Neural progenitor cell (in vitro differentiated cells): Measurements from ENCODE around the gene SND1. TPM values are rescaled to one million over a fixed set of nuclear protein-coding genes. Genes with fewer than 3 reads are reported as not detected.

Source experiments
- DNase-seq: peaks from one replicate; pipeline ENCODE4 v3.0.0-alpha.2; 2016; ENCODE audit warnings: low spot score
- H2AFZ ChIP-seq: fragments of 200-600 bp; sonication (generic); replicated peaks from 2 replicates; pipeline ENCODE4 v1.6.1; 2016; ENCODE audit warnings: antibody characterized with exemption
- H3F3A ChIP-seq: fragments of 200-600 bp; sonication (generic); 2 replicates; pipeline ENCODE4 v1.6.1; 2016; ENCODE audit warnings: antibody characterized with exemption, low read depth
- H3K27ac ChIP-seq: fragments of 200-600 bp; sonication (generic); 2 replicates; pipeline ENCODE4 v1.5.1; 2016; ENCODE audit warnings: mild to moderate bottlenecking
- H3K27me3 ChIP-seq: fragments of 200-600 bp; sonication (generic); 2 replicates; pipeline ENCODE4 v1.6.1; 2016; ENCODE audit warnings: mild to moderate bottlenecking, moderate library complexity
- H3K36me3 ChIP-seq: fragments of 200-600 bp; sonication (generic); 2 replicates; pipeline ENCODE4 v1.5.1; 2016
- H3K4me1 ChIP-seq: fragments of 200-600 bp; sonication (generic); 2 replicates; pipeline ENCODE4 v1.6.1; 2016; ENCODE audit warnings: mixed run types
- H3K4me2 ChIP-seq: fragments of 200-600 bp; sonication (generic); 2 replicates; pipeline ENCODE4 v1.6.1; 2016
- H3K4me3 ChIP-seq: fragments of 200-600 bp; sonication (generic); 2 replicates; pipeline ENCODE4 v1.5.1; 2016
- H3K79me2 ChIP-seq: fragments of 200-600 bp; sonication (generic); 2 replicates; pipeline ENCODE4 v1.6.1; 2016; ENCODE audit warnings: low read depth
- H3K9ac ChIP-seq: fragments of 200-600 bp; sonication (generic); 2 replicates; pipeline ENCODE4 v1.6.1; 2016
- H3K9me3 ChIP-seq: fragments of 200-600 bp; sonication (generic); 2 replicates; pipeline ENCODE4 v1.5.1; 2016; ENCODE audit warnings: low read depth
- H4K20me1 ChIP-seq: fragments of 200-600 bp; sonication (generic); 2 replicates; pipeline ENCODE4 v1.6.1; 2016; ENCODE audit warnings: low read depth
- H3K27ac Mint-ChIP-seq: 3 replicates; pipeline ENCODE4 v1.8.0; 2021; ENCODE audit warnings: mixed read lengths
- H3K27me3 Mint-ChIP-seq: 2 replicates; pipeline ENCODE4 v1.8.0; 2022; ENCODE audit warnings: low read depth, mild to moderate bottlenecking, inconsistent platforms, moderate library complexity, mixed read lengths; ENCODE audit not compliant: insufficient read depth
- H3K36me3 Mint-ChIP-seq: 3 replicates; pipeline ENCODE4 v1.8.0; 2021; ENCODE audit warnings: mixed read lengths
- H3K4me1 Mint-ChIP-seq: 3 replicates; pipeline ENCODE4 v1.8.0; 2021; ENCODE audit warnings: mixed read lengths
- H3K4me3 Mint-ChIP-seq: 3 replicates; pipeline ENCODE4 v1.8.0; 2021; ENCODE audit warnings: mild to moderate bottlenecking, moderate library complexity, mixed read lengths
- H3K9me3 Mint-ChIP-seq: 3 replicates; pipeline ENCODE4 v1.8.0; 2020; ENCODE audit warnings: mixed read lengths
- EZH2 ChIP-seq: fragments of 200-600 bp; sonication (generic); IDR thresholded peaks from 2 replicates; pipeline ENCODE4 v1.6.1; 2017; ENCODE audit warnings: antibody characterized with exemption, mild to moderate bottlenecking, moderate library complexity
- EZH2phosphoT487 ChIP-seq: fragments of 200-600 bp; sonication (generic); IDR thresholded peaks from 2 replicates; pipeline ENCODE4 v1.6.1; 2017; ENCODE audit warnings: antibody characterized with exemption
- microRNA counts: library from miRNA; unstranded; fragments of <30 nt; microRNA quantifications from one replicate; lab custom pipeline; 2016
- microRNA-seq: library from miRNA; unstranded; fragments of <30 nt; microRNA quantifications from one replicate; pipeline ENCODE4, GENCODE V29; 2016
- small RNA-seq: library from RNA; depleted of rRNA; stranded (forward); fragments of <200 nt; gene quantifications from one replicate; pipeline ENCODE3, GENCODE V24; 2015
- total RNA-seq: library from RNA; depleted of rRNA; stranded (reverse); fragments of >200 nt; gene quantifications from 2 replicates; pipeline ENCODE4 v1.2.3, GENCODE V29; 2015; ENCODE audit warnings: low replicate concordance
- TF ChIP-seq, protein P1 (sequence below): fragments of 200-600 bp; sonication (generic); IDR thresholded peaks from 2 replicates; pipeline ENCODE4 v1.5.1; 2017; ENCODE audit warnings: antibody characterized with exemption, mild to moderate bottlenecking

SND1 gene
- total RNA-seq, 1 donor from 2014 or later = 154 TPM

DNA sequence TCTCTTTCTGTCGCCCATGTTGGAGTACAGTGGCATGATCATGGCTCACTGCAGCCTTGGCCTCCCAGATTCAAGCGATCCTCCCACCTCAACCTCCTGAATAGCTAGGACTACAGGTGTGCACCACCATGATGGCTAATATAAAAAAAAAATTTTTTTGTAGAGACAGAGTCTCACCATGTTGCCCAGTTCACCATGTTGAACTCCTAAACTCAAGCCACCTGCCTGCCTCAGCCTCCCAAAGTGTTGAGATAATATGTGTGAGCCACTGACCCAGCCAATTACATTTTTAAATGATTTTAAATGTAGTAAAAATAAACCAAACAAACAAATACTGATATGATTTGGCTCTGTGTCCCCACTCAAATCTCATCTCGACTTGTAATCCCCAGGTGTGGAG is 487.4 kb downstream of the SND1 start:
- H3K4me3 Mint-ChIP-seq = no peak overlapping the region
- Histone ChIP-seq H3F3A (peaks cover 15% of the 10 kb centered on the region), H3K79me2 (no peaks in the 10 kb centered on the region), H3K27me3 (peaks cover 77% of the 10 kb centered on the region), H3K4me1 (peaks cover 3% of the 10 kb centered on the region), H3K27ac (no peak overlapping the region), H3K4me2 (no peak overlapping the region), H3K4me3 (no peak overlapping the region), H4K20me1 (no peaks in the 10 kb centered on the region), H3K9me3 (peaks cover 7% of the 10 kb centered on the region), H3K9ac (no peak overlapping the region), H3K36me3 (no peaks in the 10 kb centered on the region), H2AFZ (no peak overlapping the region)
- peaks cover 3% of the 10 kb centered on the region for H3K36me3 Mint-ChIP-seq
- no peak overlapping the region for H3K27ac Mint-ChIP-seq
- peaks cover 8% of the 10 kb centered on the region for H3K4me1 Mint-ChIP-seq
- TF ChIP-seq, protein P1, sequence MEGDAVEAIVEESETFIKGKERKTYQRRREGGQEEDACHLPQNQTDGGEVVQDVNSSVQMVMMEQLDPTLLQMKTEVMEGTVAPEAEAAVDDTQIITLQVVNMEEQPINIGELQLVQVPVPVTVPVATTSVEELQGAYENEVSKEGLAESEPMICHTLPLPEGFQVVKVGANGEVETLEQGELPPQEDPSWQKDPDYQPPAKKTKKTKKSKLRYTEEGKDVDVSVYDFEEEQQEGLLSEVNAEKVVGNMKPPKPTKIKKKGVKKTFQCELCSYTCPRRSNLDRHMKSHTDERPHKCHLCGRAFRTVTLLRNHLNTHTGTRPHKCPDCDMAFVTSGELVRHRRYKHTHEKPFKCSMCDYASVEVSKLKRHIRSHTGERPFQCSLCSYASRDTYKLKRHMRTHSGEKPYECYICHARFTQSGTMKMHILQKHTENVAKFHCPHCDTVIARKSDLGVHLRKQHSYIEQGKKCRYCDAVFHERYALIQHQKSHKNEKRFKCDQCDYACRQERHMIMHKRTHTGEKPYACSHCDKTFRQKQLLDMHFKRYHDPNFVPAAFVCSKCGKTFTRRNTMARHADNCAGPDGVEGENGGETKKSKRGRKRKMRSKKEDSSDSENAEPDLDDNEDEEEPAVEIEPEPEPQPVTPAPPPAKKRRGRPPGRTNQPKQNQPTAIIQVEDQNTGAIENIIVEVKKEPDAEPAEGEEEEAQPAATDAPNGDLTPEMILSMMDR = no peak
- TF ChIP-seq EZH2phosphoT487 = no peak
- TF ChIP-seq EZH2 = no peak
- DNase-seq = no peak
- peaks cover 9% of the 10 kb centered on the region for H3K9me3 Mint-ChIP-seq
- H3K27me3 Mint-ChIP-seq = peaks cover 13% of the 10 kb centered on the region

GRCh38 chr7:128141683-128142195 is 489.7 kb downstream of the SND1 start:
- peaks cover 5% of the 10 kb centered on the region for H3K27me3 Mint-ChIP-seq
- no peak overlapping the region for H3K27ac Mint-ChIP-seq
- DNase-seq = no peak

More at GRCh38 chr7:128141683-128142195, 489.7 kb downstream of the SND1 start:
- no peaks in the 10 kb centered on the region for H3K4me1 Mint-ChIP-seq
- peaks cover 9% of the 10 kb centered on the region for H3F3A ChIP-seq
- no peak overlapping the region for H3K4me2 ChIP-seq
- H2AFZ ChIP-seq = no peak overlapping the region
- H3K9me3 ChIP-seq = peaks cover 7% of the 10 kb centered on the region
- H3K36me3 ChIP-seq = no peaks in the 10 kb centered on the region
- peaks cover 57% of the 10 kb centered on the region for H3K27me3 ChIP-seq
- no peaks in the 10 kb centered on the region for H4K20me1 ChIP-seq
- TF ChIP-seq, protein P1 = no peak
- TF ChIP-seq EZH2 (no peak), EZH2phosphoT487 (no peak)
- no peak overlapping the region for H3K4me3 ChIP-seq
- no peak overlapping the region for H3K27ac ChIP-seq
- no peak overlapping the region for H3K4me3 Mint-ChIP-seq
- H3K9me3 Mint-ChIP-seq = peaks cover 6% of the 10 kb centered on the region
- no peaks in the 10 kb centered on the region for H3K79me2 ChIP-seq
- no peaks in the 10 kb centered on the region for H3K4me1 ChIP-seq
- no peak overlapping the region for H3K9ac ChIP-seq
- H3K36me3 Mint-ChIP-seq = no peaks in the 10 kb centered on the region

MicroRNAs encoded within 50 kb of the gene (microRNA counts, 767-probe panel; counts per million panel counts)
- microRNA hsa-miR-593-3p (lab: Ali Mortazavi, UCI) = 460 counts per million, percentile 90 among the panel's probes with 10 or more counts

Small RNAs within 50 kb of the gene (microRNA-seq; reads per million reads assigned to microRNA genes)
- not detected for gene MIR593

Small RNAs within 50 kb of the gene (small RNA-seq; reads per million reads assigned to genes)
- not detected for gene MIR593

Other genes with a start within 250 kb of the SND1 start
- 7.1 and 13.5 TPM in 2 replicates for gene GCC1, start 66.6 kb upstream of the SND1 start, total RNA-seq
- gene ARF5, start 63.8 kb upstream of the SND1 start, total RNA-seq = 229 and 266 TPM in 2 replicates
- gene FSCN3, start 58.5 kb upstream of the SND1 start, total RNA-seq = 1.1 and 2.2 TPM in 2 replicates
- not detected in 2 replicates for gene PAX4, start 34.1 kb upstream of the SND1 start, total RNA-seq